ENCODE measurements around the gene SUSD4. TPM values are rescaled to one million over a fixed set of nuclear protein-coding genes. Genes with fewer than 3 reads are reported as not detected.

Gene SUSD4
- total and polyA plus RNA-seq, 10 of the 15 experiments (the other 5 are each of a cell fraction or from before 2014, with no cell fraction given) = 0.13 to 1.1 (median 0.26) TPM; not detected in 3

GRCh38 chr1:223223091-223223995 is 140.6 kb downstream of the SUSD4 start:
- ChIA-PET CTCF (interaction anchor here (0.6 to 1.2 kb wide), 3 partner anchors 63 to 100 kb away, joined by 3 to 4 read pairs (median 3); no protein-coding TSS in a partner anchor), RAD21 (ENCODE audit: unreplicated experiment) (no interaction called here), POLR2A (no interaction called here), SMC1A (ENCODE audit: uncharacterized antibody, unreplicated experiment) (no interaction called here)
- no peak for FAIRE-seq
- H3K4me2 ChIP-seq (ENCODE audit: control insufficient read depth, insufficient read depth) = no peak overlapping the region
- intact Hi-C loops (cut with micrococcal nuclease; ENCODE audit: unreplicated experiment) = no loop called here
- H2AFZ ChIP-seq (ENCODE audit: control insufficient read depth, low read depth, low read length) = no peak overlapping the region
- H3K9me3 ChIP-seq (replicated peaks; ENCODE audit: control insufficient read depth, insufficient read depth, low read length) = peaks cover 3% of the 10 kb centered on the region; the same call in 1 of the 3 replicates
- no peaks in the 10 kb centered on the region for H3K4me1 ChIP-seq (ENCODE audit: control insufficient read depth, insufficient read depth, low read length)
- no peak for DNase-seq (ENCODE audit: low read depth, low spot score)
- no peak overlapping the region for H3K27ac ChIP-seq (ENCODE audit: control insufficient read depth, insufficient read depth)
- no peaks in the 10 kb centered on the region for H4K20me1 ChIP-seq (ENCODE audit: control insufficient read depth, insufficient read depth)
- H3K36me3 ChIP-seq (ENCODE audit: control insufficient read depth in 2 of 2, insufficient read depth in 2 of 2, low read length in 1 of 2) = no peaks in the 10 kb centered on the region
- 32% methylated on average over 26 of the region's 26 CpGs for WGBS (ENCODE audit: insufficient coverage, insufficient replicate concordance, low lambda C conversion rate, missing lambda C conversion rate)
- H3K27me3 ChIP-seq (replicated peaks in 1 of 2; ENCODE audit: control insufficient read depth in 2 of 2, insufficient read depth in 2 of 2, low read length in 1 of 2) = no peaks in the 10 kb centered on the region; a peak in 2 of 4 replicates
- TF ChIP-seq POLR2AphosphoS5 (IDR thresholded peaks at IDR 0.05; ENCODE audit: low read length) (no peak), ZNF622 (IDR thresholded peaks at IDR 0.05) (no peak), MAX (IDR thresholded peaks at IDR 0.05; ENCODE audit: low read depth, low read length) (no peak), ATF2 (IDR thresholded peaks at IDR 0.05; ENCODE audit: low read length) (no peak), EZH2 (IDR thresholded peaks at IDR 0.05; ENCODE audit: borderline replicate concordance, control insufficient read depth, low read depth, low read length) (no peak), CHD1 (IDR thresholded peaks at IDR 0.05; ENCODE audit: low read depth, low read length) (no peak), NKRF (conservative IDR thresholded peaks at IDR 0.05) (no peak), E2F8 (IDR thresholded peaks at IDR 0.05; ENCODE audit: low read depth, partially characterized antibody) (no peak), ZNF592 (IDR thresholded peaks at IDR 0.05) (no peak), BACH1 (IDR thresholded peaks at IDR 0.05; ENCODE audit: borderline replicate concordance) (no peak)
- BruUV-seq (replicated peaks) = no TSS peak
- no peak overlapping the region for H3K9ac ChIP-seq (ENCODE audit: control insufficient read depth, insufficient read depth, low read length)
- H3K4me3 ChIP-seq = no peak overlapping the region
- ATAC-seq = no peak
- no peaks in the 10 kb centered on the region for H3K79me2 ChIP-seq (ENCODE audit: control insufficient read depth, insufficient read depth, low read length)
- in situ Hi-C loops (cut with MboI) = no loop called here

All from GM12878 (cell line).